CD4-positive, alpha-beta T cell treated with Interleukin-6 at 100 ng/mL for 8 hours (primary cell): ENCODE measurements around the gene TMEM115.

Experiments
- DNase-seq: peaks from one replicate; pipeline ENCODE4 v3.0.0-alpha.2; 2020; ENCODE audit warnings: mixed read lengths, low spot score

TMEM115 gene

DNA sequence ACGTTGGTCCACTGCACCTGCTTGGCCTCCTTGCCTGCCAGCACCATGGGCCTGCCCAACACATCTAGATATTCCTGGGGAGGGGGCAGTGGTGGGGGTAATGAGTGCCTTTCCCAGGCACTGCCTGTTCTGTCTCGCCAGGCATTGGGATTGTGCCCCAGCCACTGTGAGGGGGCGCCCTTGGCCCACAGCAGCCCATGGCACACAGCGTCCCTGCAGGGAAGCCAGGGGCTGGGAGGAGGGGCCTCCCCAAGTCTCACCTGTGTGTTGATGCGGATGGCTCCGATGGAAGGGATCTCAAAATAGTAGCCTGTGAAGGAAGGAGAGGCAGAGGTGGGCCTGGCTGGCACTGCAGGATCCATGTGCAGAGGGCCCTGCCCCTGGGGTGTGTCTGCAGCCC, 18.7 kb upstream of the TMEM115 start:
- no peak for DNase-seq

DNA sequence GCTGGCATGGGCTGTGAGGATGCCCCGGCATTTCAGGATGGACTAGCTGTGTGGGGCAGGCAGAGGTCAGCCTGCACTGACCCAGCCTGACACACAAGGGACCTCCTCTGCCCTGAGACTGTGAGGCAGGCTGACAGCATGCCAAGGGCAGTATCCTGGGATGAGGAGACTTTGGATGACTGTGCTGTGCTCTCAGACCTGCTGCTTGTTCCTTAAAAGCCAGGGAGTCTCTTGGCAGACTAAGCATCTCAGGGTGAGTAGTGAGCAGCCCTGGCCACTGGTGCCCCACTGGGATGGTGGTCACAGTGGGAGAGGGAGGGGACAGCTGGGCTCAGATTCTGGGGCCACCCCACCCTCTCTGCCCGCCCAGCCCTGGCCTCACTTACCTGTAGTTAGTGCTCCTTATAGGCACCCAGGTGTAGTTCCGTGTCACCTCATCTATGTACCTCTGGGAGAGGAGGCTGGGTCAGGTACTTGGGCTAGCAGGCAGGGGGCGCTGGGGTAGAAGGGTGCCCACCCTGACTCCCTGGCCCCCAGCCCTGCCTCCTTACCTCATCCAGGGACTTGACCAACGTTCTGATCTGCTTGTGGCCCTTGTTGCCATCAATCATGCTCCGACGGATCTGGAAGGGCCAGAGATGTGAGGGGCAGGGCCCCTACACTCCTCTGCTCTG, 16.1 kb upstream of the TMEM115 start:
- DNase-seq, result no peak

- no peak for DNase-seq
Observed at GRCh38 chr3:50374363-50375257, 15.3 kb upstream of the TMEM115 start.

DNA sequence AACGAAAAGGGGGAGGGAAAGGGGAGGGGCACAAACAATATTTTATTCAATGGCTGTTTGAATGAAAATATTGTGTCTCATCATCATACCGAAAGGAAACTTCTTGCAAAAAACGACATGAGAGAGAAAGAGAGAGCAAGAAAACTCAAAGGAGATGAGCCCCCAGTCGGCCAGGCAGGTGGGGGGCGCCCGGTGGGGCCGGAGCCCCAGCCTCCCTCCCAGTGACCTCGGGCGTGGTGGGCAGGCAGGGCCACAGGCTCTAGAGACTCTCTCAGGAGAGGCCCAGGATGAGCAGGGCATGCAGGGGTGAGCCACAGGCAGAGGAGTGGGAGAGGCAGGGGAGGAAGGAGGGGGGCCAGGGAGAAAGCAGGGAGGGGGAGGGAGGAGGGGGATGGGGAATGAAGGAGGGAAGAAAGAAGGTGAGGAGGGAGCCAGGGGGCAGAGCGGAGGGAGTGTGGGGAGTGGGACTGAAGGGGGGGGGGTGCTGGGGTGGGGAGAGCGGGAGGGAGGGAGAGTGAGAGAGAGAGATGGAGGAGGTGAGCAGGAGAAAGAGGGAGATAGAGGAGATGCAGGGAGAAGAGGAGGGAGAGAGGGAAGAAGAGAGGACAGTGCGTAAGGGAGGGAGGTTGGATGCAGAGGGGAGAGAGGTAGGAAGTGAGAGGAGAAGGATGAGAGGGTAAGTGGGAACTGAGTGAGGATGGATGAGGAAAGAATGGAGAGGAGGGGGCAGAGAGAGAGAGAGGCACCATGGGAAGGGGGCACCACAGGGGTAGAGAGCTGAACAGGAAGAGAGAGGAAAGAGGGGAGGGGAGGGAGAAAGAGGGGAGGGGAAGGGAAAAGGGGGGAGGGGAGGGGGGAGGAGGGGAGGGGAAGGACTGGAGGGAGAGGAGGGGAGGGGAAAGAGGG, 14.1 kb upstream of the TMEM115 start:
- DNase-seq, result no peak

- DNase-seq, result no peak
Observed at GRCh38 chr3:50372349-50372748, 13.0 kb upstream of the TMEM115 start.

GRCh38 chr3:50371133-50371685, 11.9 kb upstream of the TMEM115 start:
- DNase-seq, result no peak

DNA sequence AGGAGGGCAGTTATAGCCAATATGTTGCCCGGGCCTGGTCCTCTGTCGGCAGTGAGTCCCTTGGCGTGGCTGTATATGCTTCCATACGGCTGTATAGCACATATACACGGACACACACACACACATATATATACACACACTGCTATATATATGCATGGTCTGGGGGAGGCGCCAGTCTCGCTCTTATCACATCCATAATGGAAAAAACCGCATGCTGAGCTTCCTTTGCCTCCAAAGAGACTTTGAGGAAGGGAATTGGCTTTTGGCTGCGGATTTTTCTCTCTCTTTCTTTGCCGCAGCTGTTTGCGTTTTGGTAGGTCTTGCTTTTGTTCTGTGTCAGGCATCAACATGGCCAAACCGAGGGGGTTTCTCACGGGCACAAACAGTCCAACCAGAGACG, 11.3 kb upstream of the TMEM115 start:
- no peak for DNase-seq

GRCh38 chr3:50369012-50369670, 9.8 kb upstream of the TMEM115 start:
- DNase-seq, result no peak

DNA sequence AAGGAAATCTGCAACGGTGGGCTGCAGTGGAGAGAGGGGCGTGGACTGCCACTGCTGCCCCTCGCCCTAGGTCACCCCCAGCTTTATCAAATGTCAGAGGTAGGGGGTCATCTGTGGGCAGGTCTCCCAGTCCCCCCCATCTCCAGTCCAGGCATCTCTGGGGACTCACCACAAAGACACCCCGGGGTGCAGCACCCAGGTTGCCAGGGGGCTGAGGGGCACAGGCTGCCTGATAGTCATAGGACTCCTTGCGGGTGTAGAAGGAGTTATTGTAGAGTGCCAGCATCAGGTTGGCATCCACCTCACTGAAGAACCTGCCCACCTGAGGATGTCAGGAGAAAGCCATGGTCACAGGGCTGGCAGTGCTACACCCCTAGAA, 6.5 kb upstream of the TMEM115 start:
- no peak for DNase-seq

DNA sequence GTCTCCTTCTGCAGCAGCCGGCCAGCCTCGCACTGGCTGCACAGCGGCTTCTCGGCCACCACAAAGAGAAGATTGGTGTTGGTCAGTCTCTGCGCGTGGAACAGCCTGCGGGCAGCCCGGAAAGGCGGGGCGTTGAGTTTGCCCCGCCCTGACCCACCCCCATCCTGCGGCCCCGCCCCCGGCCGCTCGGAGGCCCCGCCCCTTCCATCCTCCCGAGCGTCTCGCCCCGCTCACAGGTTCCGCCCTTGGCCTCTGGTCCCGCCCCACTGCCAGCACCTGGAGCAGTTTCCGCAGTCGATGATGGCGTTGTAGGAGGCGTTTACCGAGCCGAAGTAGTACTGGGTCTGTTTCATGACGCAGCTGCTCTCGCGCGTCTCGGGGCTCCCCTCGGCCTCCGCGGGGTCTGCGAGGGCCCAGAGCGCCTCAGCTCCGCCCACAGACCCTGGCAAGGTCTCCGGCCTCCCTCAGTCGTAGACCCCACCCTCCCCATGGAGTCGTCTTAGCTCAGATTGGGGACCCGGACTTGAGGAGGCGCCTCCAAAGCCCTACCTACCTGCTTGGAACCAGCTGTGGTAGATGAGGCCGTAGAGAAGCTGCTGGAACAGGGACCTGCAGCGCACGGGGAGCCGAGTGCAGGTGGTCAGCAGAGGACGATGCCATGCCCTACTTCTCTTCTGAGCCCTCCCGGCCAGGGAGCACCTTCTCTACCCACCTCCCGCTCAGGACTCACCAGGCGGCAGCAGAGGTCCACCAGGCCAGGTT, 5.9 kb upstream of the TMEM115 start:
- DNase-seq, result peak; percentile 94

GRCh38 chr3:50364573-50365079, 5.3 kb upstream of the TMEM115 start:
- DNase-seq, result no peak

GRCh38 chr3:50359760-50360110, 414 bp upstream of the TMEM115 start:
- DNase-seq, result no peak

GRCh38 chr3:50358355-50358910, 888 bp downstream of the TMEM115 start:
- no peak for DNase-seq

- DNase-seq, result no peak
Observed at GRCh38 chr3:50357481-50357880, 1.8 kb downstream of the TMEM115 start.

DNA sequence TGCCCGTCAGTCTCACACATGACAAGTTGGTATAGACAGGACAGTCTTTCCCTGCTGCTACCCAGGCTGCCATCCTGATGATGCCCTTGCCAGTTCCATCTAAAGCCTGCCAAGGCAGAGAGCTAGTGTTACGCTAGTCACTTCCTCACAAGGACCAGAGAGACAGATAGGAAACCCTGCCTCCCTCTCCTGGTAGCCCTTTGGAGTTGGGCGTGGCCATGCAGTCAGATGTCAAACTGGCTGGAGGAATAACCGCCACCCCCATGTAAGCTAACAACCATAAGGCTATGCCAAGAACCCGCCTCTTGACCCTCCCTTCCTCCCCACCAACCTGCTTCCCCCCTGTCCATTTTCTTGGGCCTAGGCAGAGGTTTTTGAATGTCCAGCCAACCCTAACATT, 2.8 kb downstream of the TMEM115 start:
- DNase-seq, result no peak

DNA sequence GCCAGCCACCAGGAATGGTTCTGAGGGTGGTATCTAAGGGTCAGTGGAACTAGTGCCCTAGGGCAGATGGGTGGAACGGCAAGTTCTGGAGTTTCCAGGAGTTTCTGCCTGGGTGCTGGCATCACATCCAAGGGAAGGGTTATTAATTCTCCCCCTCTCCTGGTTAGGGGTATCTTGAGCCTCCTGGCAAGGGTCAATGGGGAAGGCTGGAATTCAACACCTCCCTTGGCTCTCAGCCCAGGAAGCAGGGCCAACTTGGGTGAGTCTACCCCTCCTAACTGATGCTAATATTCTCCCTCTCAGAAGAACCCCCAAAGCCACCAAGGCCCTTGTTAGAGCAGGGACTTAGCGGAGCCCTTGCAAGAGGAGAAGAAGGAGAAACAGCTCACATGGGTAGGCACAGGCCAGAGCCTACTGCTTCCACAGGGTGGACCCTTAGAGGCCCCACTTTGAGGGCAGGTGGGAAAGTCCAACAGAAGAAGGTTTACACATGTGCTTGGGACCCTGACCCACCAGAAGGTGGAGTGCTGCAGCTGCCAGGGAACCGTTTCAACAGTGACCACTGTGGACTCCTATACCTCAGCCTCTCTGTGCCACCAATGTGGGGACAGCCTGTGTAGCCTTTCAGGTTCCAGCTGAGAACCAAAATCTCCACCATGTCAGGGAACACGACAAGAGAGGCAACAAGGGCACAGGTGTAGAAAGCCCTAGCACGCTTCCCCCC, 3.3 kb downstream of the TMEM115 start:
- DNase-seq, result no peak

DNA sequence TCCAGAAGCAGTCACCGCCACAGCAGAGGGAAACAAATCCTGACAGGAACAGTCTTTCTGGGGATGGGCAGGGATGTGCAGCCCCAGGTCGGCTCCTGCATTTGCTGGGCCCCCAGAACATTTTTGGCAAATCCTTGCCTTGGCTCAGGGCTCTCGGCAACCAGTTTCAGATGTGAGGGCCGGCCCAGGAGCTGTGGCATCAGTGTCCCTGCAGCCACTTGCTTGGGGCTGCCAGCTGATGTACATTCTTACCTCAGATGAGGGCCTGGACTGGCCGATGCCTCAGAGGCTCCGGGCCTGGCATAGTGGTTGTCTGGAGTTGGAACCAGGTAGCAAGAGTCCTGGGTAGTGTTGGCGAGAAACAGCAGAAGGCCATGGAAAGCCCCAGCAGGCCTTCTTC, 4.5 kb downstream of the TMEM115 start:
- no peak for DNase-seq

DNA sequence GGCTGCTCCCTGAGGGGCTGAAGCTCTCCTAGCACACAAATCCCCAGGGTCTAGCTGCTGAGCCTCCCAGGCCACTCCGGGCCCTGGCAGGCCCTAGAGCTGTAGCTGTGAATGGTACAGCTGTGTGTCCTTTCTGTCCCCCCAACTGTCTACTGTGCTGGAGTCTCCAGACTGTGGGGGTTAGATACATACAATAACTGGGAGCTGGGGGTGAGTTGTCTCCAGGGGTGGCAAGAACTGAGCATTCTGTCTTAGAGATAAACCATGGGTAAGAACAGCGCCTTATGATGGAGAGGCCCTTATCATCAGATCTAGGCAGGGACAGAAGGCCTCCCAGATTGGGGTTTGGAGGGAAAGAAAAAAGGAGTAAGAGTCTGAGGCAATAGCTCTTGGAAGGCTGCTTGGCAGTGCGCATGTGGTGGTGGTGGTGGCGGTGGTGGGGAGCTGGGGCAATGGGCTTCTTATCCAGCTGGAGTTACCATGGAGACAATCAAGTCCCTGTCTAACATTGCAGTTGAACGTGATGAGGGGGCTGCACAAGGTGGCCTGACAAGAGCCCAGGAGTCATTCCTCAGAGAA, 5.0 kb downstream of the TMEM115 start:
- DNase-seq, result no peak

DNA sequence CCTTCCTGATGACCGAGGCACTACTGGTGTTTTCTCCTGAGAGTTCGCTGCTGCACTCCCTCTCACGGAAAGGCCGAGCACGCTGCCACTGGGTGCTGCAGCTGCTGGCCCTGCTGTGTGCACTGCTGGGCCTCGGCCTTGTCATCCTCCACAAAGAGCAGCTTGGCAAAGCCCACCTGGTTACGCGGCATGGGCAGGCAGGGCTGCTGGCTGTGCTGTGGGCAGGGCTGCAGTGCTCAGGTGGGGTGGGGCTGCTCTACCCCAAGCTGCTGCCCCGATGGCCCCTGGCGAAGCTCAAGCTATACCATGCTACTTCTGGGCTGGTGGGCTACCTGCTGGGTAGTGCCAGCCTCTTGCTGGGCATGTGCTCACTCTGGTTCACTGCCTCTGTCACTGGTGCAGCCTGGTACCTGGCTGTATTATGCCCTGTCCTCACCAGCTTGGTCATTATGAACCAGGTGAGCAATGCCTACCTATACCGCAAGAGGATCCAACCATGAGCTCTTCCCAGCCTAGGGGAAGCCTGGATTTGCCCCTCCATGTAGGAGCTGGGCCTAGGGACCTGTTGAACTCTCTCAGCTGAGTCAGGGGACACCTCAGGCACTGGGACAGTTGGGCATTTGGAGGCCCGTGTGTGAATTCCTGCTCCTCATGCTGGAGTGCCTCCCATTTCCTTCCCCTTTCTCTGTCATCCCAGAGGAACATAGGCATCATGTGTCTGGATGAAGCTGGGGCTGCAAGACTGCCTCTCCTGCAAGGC, 5.9 kb downstream of the TMEM115 start:
- no peak for DNase-seq
